HG03135 (cell line): ENCODE data around the gene CDC123.
"Not testable (repeated sequence)": the region's sequence is repeated elsewhere in the genome, so short reads cannot be mapped to it uniquely, and the experiment has no call there.

ENCODE experiments used
- ATAC-seq: cut with Tn5 transposase; IDR thresholded peaks from one replicate; pipeline ENCODE4 v1.9.1; 2021; ENCODE audit warnings: mild to moderate bottlenecking, moderate library complexity; ENCODE audit not compliant: unreplicated experiment

CDC123 gene

GRCh38 chr10:12234687-12235086 is 38.7 kb downstream of the CDC123 start:
- ATAC-seq, result not testable (repeated sequence)

- no peak for ATAC-seq
Observed at GRCh38 chr10:12235116-12235694, 39.2 kb downstream of the CDC123 start.

DNA sequence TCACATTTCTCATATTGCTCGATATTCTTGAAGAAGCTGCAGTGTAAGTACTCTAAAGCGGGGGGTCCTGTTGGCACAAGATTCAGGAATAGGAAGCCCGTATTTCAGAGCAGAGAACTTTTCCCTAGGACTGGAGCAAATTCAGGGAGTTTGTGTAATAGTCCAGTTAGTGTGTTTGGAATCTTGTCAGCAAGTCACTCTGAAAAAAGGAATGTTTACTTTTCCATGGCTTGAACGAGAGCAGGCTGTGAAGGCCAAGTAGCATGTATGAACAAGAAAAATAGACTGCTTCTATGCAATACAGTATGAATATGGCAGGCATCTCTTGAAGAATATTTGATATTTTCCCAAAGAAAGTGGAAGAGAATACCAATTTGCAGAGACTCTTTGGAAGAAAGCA is 39.8 kb downstream of the CDC123 start:
- no peak for ATAC-seq

GRCh38 chr10:12237265-12238220 is 41.6 kb downstream of the CDC123 start:
- ATAC-seq, result no peak

- ATAC-seq, result no peak
Observed at GRCh38 chr10:12238821-12239220, 42.8 kb downstream of the CDC123 start.

- ATAC-seq, result no peak
Observed at GRCh38 chr10:12241810-12242529, 46.0 kb downstream of the CDC123 start.

- no peak for ATAC-seq
Observed at GRCh38 chr10:12243864-12244620, 48.1 kb downstream of the CDC123 start.

GRCh38 chr10:12250181-12250580 is 54.2 kb downstream of the CDC123 start:
- ATAC-seq, result no peak

DNA sequence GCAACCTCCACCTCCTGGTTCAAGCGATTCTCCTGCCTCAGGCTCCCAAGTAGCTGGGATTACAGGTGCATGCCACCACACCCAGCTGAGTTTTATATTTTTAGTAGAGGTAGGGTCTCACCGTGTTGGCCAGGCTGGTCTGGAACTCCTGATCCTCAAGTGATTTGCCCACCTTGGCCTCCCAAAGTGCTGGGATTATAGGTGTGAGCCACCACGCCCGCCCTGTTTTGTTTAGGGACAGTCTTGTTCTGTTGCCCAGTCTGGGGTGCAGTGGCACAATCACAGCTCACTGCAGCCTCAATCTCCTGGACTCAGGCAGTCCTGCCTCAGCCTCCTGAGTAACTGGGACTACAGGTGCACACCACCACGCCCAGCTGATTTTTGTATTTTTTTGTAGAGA is 54.7 kb downstream of the CDC123 start:
- ATAC-seq, result not testable (repeated sequence)

DNA sequence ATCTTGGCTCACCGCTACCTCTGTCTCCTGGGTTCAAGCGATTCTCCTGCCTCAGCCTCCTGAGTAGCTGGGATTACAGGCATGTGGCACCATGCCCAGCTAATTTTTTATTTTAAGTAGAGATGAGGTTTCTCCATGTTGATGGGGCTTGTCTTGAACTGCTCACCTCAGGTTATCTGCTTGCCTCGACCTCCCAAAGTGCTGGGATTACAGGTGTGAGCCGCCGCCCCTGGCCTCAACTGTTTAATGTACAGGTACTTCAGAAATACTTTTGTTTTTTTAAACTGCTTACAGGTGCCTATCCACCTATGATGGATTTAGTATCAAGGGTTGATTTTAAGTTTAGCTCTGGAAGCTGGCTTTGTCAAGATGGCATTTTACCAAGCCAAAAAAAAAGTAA is 55.6 kb downstream of the CDC123 start:
- ATAC-seq, result no peak

DNA sequence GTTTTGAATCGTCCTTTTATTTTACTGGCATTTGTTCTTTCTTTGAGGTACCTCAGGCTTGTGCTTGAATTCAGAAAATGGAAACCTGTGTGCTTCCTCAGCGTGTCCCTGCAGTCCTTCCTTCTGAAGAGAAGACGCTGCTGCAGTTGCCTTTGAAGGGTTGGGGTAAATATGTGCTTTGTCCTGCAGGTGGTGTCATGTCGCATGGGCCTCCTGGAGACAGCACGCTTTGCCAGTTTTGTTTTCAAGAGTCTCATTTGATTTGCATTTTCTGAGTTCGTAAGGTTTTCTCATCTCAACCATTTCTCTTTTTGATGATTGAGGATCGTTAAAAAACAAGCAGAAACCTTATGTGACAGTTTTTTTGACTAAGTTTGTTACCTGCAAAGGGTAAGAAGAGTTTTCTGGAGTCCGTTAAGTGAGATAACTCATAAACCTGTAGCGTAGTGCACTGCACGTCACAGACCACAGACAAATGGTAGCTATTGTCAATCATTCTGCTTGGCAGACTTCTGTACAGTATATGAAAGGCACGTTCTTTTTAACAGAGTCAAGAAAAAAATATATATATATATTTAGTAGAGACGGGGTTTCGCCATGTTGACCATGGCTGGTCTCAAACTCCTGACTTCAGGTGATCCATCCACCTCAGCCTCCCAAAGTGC is 57.0 kb downstream of the CDC123 start:
- ATAC-seq, result peak; percentile 79

GRCh38 chr10:12255048-12255447 is 59.1 kb downstream of the CDC123 start:
- no peak for ATAC-seq

- no peak for ATAC-seq
Observed at GRCh38 chr10:12259988-12260387, 64.0 kb downstream of the CDC123 start.

DNA sequence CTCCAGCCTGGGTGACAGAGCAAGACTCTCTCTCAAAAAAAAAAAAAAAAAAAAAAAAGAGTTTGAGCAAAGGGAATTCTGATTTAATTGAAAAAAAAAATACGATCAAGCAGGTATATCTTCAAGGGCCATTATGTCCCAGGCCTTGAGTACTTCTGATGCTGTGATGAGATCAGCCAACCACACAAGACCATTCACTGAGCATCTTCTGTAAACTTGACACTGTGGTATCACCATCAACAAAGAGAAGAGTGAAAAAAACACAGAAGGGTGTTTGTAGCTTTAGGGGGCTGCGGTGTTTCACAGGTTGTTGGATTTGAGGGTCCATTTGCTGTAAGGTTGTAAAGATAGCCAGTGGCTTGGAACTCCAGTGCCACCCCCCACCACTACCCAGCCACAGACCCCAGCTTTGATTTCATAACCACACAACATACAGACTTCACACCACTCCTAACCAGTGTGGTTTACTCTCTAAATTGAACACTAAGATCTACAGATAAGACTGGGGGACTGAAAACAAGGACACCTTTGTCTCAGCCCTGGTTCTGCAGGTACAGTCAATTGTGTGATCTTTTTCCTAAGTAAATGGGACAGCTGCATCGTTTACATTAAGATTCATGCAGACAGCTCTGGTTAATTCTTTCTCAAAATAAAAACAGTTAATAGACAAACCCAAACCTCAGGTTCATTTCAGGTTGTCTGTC is 66.4 kb downstream of the CDC123 start:
- ATAC-seq, result no peak

DNA sequence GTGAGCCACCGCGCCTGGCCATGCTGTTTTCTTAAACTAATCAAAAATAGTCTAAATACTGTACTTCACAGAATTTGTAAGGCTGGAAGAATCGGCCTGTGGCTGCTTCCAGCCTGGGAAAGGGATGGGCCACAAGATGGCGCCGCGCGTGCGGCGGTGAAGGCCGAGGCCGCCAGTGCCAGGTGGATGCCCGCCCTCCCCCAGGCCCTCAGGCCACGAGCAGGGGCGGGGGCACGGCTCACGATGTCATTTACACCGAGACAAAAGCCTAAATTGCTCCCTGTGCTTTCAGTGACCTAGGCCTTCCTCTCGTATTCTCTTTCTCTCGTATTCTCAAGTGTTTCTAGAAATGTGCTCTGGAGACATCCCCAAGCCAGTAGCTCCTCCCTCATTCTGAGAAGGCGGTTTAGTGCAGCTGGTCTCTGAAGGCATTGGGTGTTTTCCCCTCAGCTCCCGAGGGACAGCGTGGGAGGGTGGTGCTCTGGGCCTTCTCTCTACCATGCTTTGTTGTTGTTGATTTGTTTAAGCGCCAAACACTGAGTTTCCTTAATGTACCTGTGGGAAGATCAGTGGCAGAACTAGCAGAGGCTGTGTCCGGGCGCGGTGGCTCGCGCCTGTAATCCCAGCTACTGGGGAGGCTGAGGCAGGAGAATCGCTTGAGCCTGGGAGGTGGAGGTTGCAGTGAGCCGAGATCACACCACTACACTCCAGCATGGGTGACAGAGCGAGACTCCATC is 68.4 kb downstream of the CDC123 start:
- ATAC-seq, result peak; percentile 81

DNA sequence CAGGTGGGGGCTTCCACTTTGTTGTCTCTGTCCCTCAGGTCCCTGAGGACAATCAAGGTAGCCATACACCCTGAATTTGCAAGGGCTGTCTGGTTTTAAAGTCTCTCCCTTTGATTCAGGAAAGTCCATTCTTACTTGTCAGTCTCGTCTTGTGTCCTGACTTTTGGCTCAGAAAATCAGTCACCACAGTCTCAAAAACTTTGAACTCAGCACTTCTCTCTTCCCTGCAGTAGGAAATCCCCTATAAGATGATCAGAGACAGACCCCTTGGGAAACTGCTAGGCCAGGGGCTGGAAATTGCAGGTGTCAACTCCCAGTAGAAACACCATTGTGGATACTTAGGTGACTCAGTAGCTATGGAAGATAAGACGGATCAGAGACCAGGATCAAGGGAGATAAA is 73.1 kb downstream of the CDC123 start:
- ATAC-seq, result no peak

GRCh38 chr10:12271210-12271540 is 75.2 kb downstream of the CDC123 start:
- ATAC-seq, result no peak

- ATAC-seq, result not testable (repeated sequence)
Observed at GRCh38 chr10:12277862-12278261, 81.9 kb downstream of the CDC123 start.

DNA sequence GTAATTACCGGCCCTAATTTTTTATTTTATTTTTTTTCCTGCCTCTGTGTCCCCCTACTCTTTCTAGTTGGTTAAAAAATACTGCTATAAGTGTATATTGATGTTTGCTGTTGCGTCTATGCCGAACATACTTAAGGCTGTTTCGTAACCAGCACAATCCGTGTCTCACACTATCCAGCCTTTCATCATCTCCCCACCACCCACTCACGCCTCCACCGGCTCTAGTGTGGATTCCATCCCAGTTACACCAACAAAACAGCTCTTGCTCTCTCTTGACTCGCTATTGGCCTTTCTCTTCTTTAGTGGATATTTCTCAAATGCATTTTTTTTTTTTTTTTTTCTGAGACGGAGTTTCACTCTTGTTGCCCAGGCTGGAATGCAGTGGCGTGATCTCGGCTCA is 83.3 kb downstream of the CDC123 start:
- ATAC-seq, result no peak
